Peyer's patch (tissue), 4 donors: ENCODE measurements around the gene ALKBH6. TPM values are rescaled to one million over a fixed set of nuclear protein-coding genes. Genes with fewer than 3 reads are reported as not detected.

Experiments
- DNase-seq, 3 donors: peaks; one replicate each; pipeline ENCODE4 v3.0.0-alpha.2; 2017 to 2019
- H3K27ac ChIP-seq, 4 donors: fragments of 200-600 bp; sonication (generic); one replicate each; pipeline ENCODE4 v1.5.1; 2016 to 2019
- H3K27me3 ChIP-seq, 2 donors: fragments of 200-600 bp; sonication (generic); one replicate each; pipeline ENCODE4 v1.5.1; 2019
- H3K36me3 ChIP-seq, 3 donors: fragments of 200-600 bp; sonication (generic); one replicate each; pipeline ENCODE4 v1.5.1; 2016 to 2019
- H3K4me1 ChIP-seq, 4 donors: fragments of 200-600 bp; sonication (generic); one replicate each; pipeline ENCODE4 v1.5.1; 2016 to 2019
- H3K4me3 ChIP-seq, 4 donors: fragments of 200-600 bp; sonication (generic); 1 replicate in 3 of 4; 2 replicates in 1 of 4; pipeline ENCODE4 v1.5.1; 2016 to 2019; ENCODE audit warnings: mild to moderate bottlenecking in 1 of 4
- H3K9me3 ChIP-seq, 4 donors: fragments of 200-600 bp; sonication (generic); one replicate each; pipeline ENCODE4 v1.5.1; 2016 to 2019; ENCODE audit warnings: mild to moderate bottlenecking in 1 of 4
- CTCF ChIP-seq, 6 experiments: fragments of 450-650 bp in 4 of 6; fragments of 200-600 bp in 2 of 6; sonication (generic) in 1 of 6; IDR thresholded peaks; one replicate each; pipeline ENCODE4 v1.5.1; 2017 to 2019; ENCODE audit warnings: antibody characterized with exemption in 6 of 6, mild to moderate bottlenecking in 3 of 6, moderate library complexity in 1 of 6
- POLR2A ChIP-seq, 2 donors: fragments of 450-650 bp; IDR thresholded peaks; one replicate each; pipeline ENCODE4 v1.5.1; 2017; ENCODE audit warnings: antibody characterized with exemption in 2 of 2, mild to moderate bottlenecking in 2 of 2, moderate library complexity in 2 of 2
- total RNA-seq, 4 donors: library from RNA; depleted of rRNA; stranded (reverse); fragments of >200 nt; gene quantifications; one replicate each; pipeline ENCODE4 v1.1.0, GENCODE V29; 2016

Gene ALKBH6
- total RNA-seq, 4 donors from 2014 or later = 26.4 to 56.9 (median 39.8) TPM

GRCh38 chr19:35963514-35963913 is 50.5 kb downstream of the ALKBH6 start:
- Histone ChIP-seq H3K27ac (no peak overlapping the region), H3K4me1 (peaks cover 0 to 10% (median 4%) of the 10 kb centered on the region in 4 donors), H3K9me3 (no peaks in the 10 kb centered on the region), H3K27me3 (peaks cover 0 to 7% of the 10 kb centered on the region in 2 donors), H3K36me3 (no peaks in the 10 kb centered on the region), H3K4me3 (no peak overlapping the region)
- TF ChIP-seq POLR2A (IDR thresholded peaks at IDR 0.05) (no peak), CTCF (IDR thresholded peaks at IDR 0.05) (no peak)
- DNase-seq = no peak

- DNase-seq = no peak
- no peaks in the 10 kb centered on the region for H3K9me3 ChIP-seq
- peaks cover 0 to 10% (median 4%) of the 10 kb centered on the region in 4 donors for H3K4me1 ChIP-seq
- no peak overlapping the region for H3K27ac ChIP-seq
- H3K4me3 ChIP-seq = no peak overlapping the region
- TF ChIP-seq POLR2A (IDR thresholded peaks at IDR 0.05) (no peak), CTCF (IDR thresholded peaks at IDR 0.05) (no peak)
- peaks cover 0 to 7% of the 10 kb centered on the region in 2 donors for H3K27me3 ChIP-seq
- no peaks in the 10 kb centered on the region for H3K36me3 ChIP-seq
Observed at GRCh38 chr19:35960432-35960972, 53.5 kb downstream of the ALKBH6 start.

- peaks cover 0 to 10% (median 4%) of the 10 kb centered on the region in 4 donors for H3K4me1 ChIP-seq
- no peak for TF ChIP-seq POLR2A (IDR thresholded peaks at IDR 0.05)
- TF ChIP-seq CTCF (IDR thresholded peaks at IDR 0.05) = no peak
- DNase-seq = no peak
- no peaks in the 10 kb centered on the region for H3K9me3 ChIP-seq
- peaks cover 0 to 7% of the 10 kb centered on the region in 2 donors for H3K27me3 ChIP-seq
- peak overlapping the region in 1 of 4 donors; percentile 34 for H3K4me3 ChIP-seq
- no peak overlapping the region for H3K27ac ChIP-seq
- no peaks in the 10 kb centered on the region for H3K36me3 ChIP-seq
Observed at GRCh38 chr19:35959968-35960320, 54.1 kb downstream of the ALKBH6 start.

Other genes with a start within 250 kb of the ALKBH6 start
- 100 to 1,000 TPM in 1 of 4 donors, 10 to 100 TPM in 2, 1 to 10 TPM in 1; 8.6 to 166 (median 20.0) TPM for gene ARHGAP33, start 238.6 kb downstream of the ALKBH6 start, total RNA-seq
- gene PRODH2, start 201.4 kb downstream of the ALKBH6 start, total RNA-seq = not detected
- not detected for gene NPHS1, start 161.7 kb downstream of the ALKBH6 start, total RNA-seq
- gene KIRREL2, start 157.3 kb downstream of the ALKBH6 start, total RNA-seq = 1 to 10 TPM in 1 of 4 donors, not detected in 3; 1.7 TPM
- 1 to 10 TPM in 3 of 4 donors, under 1 TPM in 1; 0.53 to 8.3 (median 1.7) TPM for gene APLP1, start 145.6 kb downstream of the ALKBH6 start, total RNA-seq
- gene NFKBID, start 113.7 kb downstream of the ALKBH6 start, total RNA-seq = 10 to 100 TPM in 3 of 4 donors, 1 to 10 TPM in 1; 8.4 to 38.0 (median 23.6) TPM
- 1 to 10 TPM in 1 of 4 donors, not detected in 3; 9.7 TPM for gene HCST, start 111.7 kb downstream of the ALKBH6 start, total RNA-seq
- gene TYROBP, start 105.9 kb downstream of the ALKBH6 start, total RNA-seq = 10 to 100 TPM in 3 of 4 donors, 1 to 10 TPM in 1; 4.2 to 56.1 (median 20.2) TPM
- gene LRFN3, start 77.8 kb downstream of the ALKBH6 start, total RNA-seq = 10 to 100 TPM in 3 of 4 donors, 1 to 10 TPM in 1; 8.3 to 34.4 (median 22.1) TPM
- 10 to 100 TPM; 15.7 to 48.0 (median 39.1) TPM for gene SDHAF1, start 19.0 kb downstream of the ALKBH6 start, total RNA-seq
- 1 to 10 TPM in 2 of 4 donors, under 1 TPM in 1, not detected in 1; 0.67 to 6.8 (median 6.1) TPM for gene SYNE4, start 5.4 kb downstream of the ALKBH6 start, total RNA-seq
- 1 to 10 TPM; 1.8 to 9.8 (median 5.2) TPM for gene CLIP3, start 18.7 kb upstream of the ALKBH6 start, total RNA-seq
- gene THAP8, start 40.1 kb upstream of the ALKBH6 start, total RNA-seq = 10 to 100 TPM in 2 of 4 donors, 1 to 10 TPM in 2; 4.9 to 12.4 (median 8.2) TPM
- gene WDR62, start 40.7 kb upstream of the ALKBH6 start, total RNA-seq = 10 to 100 TPM in 1 of 4 donors, 1 to 10 TPM in 3; 1.1 to 15.7 (median 2.9) TPM
- not detected for gene OVOL3, start 96.9 kb upstream of the ALKBH6 start, total RNA-seq
- gene POLR2I, start 100.7 kb upstream of the ALKBH6 start, total RNA-seq = 10 to 100 TPM; 20.7 to 32.0 (median 26.8) TPM
- gene TBCB, start 101.3 kb upstream of the ALKBH6 start, total RNA-seq = 10 to 100 TPM; 59.7 to 81.7 (median 69.1) TPM
- 100 to 1,000 TPM; 131 to 320 (median 263) TPM for gene CAPNS1, start 125.9 kb upstream of the ALKBH6 start, total RNA-seq
- gene COX7A1, start 138.2 kb upstream of the ALKBH6 start, total RNA-seq = 10 to 100 TPM in 2 of 4 donors, 1 to 10 TPM in 2; 1.8 to 19.8 (median 6.6) TPM
- 1 to 10 TPM; 3.0 to 9.2 (median 4.9) TPM for gene ZNF565, start 200.5 kb upstream of the ALKBH6 start, total RNA-seq
- gene ZNF146, start 200.9 kb upstream of the ALKBH6 start, total RNA-seq = 10 to 100 TPM; 43.2 to 71.0 (median 43.6) TPM